Calu3 (cell line): ENCODE data around the gene MT1HL1. TPM values are rescaled to one million over a fixed set of nuclear protein-coding genes. Genes with fewer than 3 reads are reported as not detected.

Experiments
- BruUV-seq: library from RNA; stranded (reverse); fragments of 400-500 nt; replicated peaks from 2 replicates; lab custom pipeline; 2021; lab: Mats Ljungman, UMichigan
- CTCF ChIA-PET: fragments of 300-600 bp; sonication (Branson Sonifier 250); formaldehyde crosslinking; loops from one replicate; lab custom pipeline; 2022; ENCODE audit warnings: antibody characterized with exemption; lab: Charles Lee
- DNase-seq: peaks from one replicate; pipeline ENCODE4 v3.0.0; 2022
- H3K27ac Mint-ChIP-seq: one replicate; pipeline ENCODE4 v1.8.0; 2022; ENCODE audit warnings: mixed read lengths; ENCODE audit not compliant: unreplicated experiment
- H3K27me3 Mint-ChIP-seq: one replicate; pipeline ENCODE4 v1.8.0; 2022; ENCODE audit warnings: mixed read lengths; ENCODE audit not compliant: unreplicated experiment
- H3K36me3 Mint-ChIP-seq: one replicate; pipeline ENCODE4 v1.8.0; 2022; ENCODE audit warnings: mild to moderate bottlenecking, moderate library complexity, mixed read lengths; ENCODE audit not compliant: insufficient read depth, unreplicated experiment
- H3K4me1 Mint-ChIP-seq: one replicate; pipeline ENCODE4 v1.8.0; 2022; ENCODE audit warnings: mild to moderate bottlenecking, low read depth, mixed read lengths; ENCODE audit not compliant: unreplicated experiment
- H3K4me3 Mint-ChIP-seq: one replicate; pipeline ENCODE4 v1.8.0; 2022; ENCODE audit warnings: mild to moderate bottlenecking, low read depth, moderate library complexity, mixed read lengths; ENCODE audit not compliant: unreplicated experiment
- H3K9me3 Mint-ChIP-seq: one replicate; pipeline ENCODE4 v1.8.0; 2022; ENCODE audit warnings: low read depth, mixed read lengths; ENCODE audit not compliant: unreplicated experiment
- CTCF ChIP-seq: fragments of 200-600 bp; IDR thresholded peaks from one replicate; pipeline ENCODE4 v1.8.0; 2022; ENCODE audit warnings: antibody characterized with exemption; ENCODE audit not compliant: unreplicated experiment
- intact Hi-C: fragments of 100-400 bp; cut with micrococcal nuclease; formaldehyde crosslinking; loops from one replicate; pipeline ENCODE4 v1.10.0; 2022; ENCODE audit not compliant: unreplicated experiment
- total RNA-seq: library from RNA; stranded (reverse); gene quantifications from 2 replicates; pipeline ENCODE4 v1.2.3, GENCODE V29; 2022

MT1HL1 gene
- total RNA-seq, 1 experiment from 2014 or later = not detected

GRCh38 chr1:237005674-237006073 is 1.4 kb upstream of the MT1HL1 start:
- Mint-ChIP-seq H3K27me3 (no peaks in the 10 kb centered on the region), H3K27ac (no peak overlapping the region)

GRCh38 chr1:237003516-237003915 is 725 bp downstream of the MT1HL1 start:
- Mint-ChIP-seq H3K9me3 (peaks cover 21% of the 10 kb centered on the region), H3K4me1 (no peaks in the 10 kb centered on the region), H3K4me3 (no peak overlapping the region), H3K27me3 (no peaks in the 10 kb centered on the region), H3K27ac (no peak overlapping the region), H3K36me3 (no peaks in the 10 kb centered on the region)
- CTCF ChIA-PET = no interaction called here
- no peak for TF ChIP-seq CTCF
- no TSS peak for BruUV-seq
- no peak for DNase-seq
- intact Hi-C loops = no loop called here

More at GRCh38 chr1:237005674-237006073, 1.4 kb upstream of the MT1HL1 start:
- CTCF ChIA-PET = no interaction called here
- H3K4me1 Mint-ChIP-seq = no peaks in the 10 kb centered on the region
- no TSS peak for BruUV-seq
- intact Hi-C loops = no loop called here
- peaks cover 17% of the 10 kb centered on the region for H3K9me3 Mint-ChIP-seq
- no peak for TF ChIP-seq CTCF
- DNase-seq = no peak
- no peaks in the 10 kb centered on the region for H3K36me3 Mint-ChIP-seq
- H3K4me3 Mint-ChIP-seq = no peak overlapping the region

DNA sequence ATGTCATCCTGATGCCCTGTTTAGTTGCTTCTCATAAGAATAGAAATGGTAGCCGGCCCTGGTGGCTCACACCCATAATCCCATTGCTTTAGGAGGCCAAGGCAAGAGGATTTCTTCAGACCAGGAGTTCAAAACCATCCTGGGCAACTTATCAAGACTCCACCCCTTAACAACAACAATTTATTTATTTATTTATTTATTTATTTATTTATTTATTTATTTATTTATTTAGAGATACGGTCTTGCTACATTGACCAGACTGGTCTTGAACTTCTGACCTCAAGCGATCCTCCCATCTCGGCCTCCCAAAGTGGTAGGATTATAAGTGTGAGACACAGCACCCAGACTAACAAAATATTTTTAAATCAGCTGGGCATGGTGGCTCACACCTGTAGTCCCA is 4.0 kb downstream of the MT1HL1 start:
- Mint-ChIP-seq H3K9me3 (peaks cover 13% of the 10 kb centered on the region), H3K36me3 (no peaks in the 10 kb centered on the region), H3K4me3 (no peak overlapping the region), H3K27me3 (no peaks in the 10 kb centered on the region), H3K27ac (no peak overlapping the region), H3K4me1 (no peaks in the 10 kb centered on the region)
- BruUV-seq = no TSS peak
- intact Hi-C loops = no loop called here
- CTCF ChIA-PET = no interaction called here
- no peak for TF ChIP-seq CTCF
- DNase-seq = no peak

DNA sequence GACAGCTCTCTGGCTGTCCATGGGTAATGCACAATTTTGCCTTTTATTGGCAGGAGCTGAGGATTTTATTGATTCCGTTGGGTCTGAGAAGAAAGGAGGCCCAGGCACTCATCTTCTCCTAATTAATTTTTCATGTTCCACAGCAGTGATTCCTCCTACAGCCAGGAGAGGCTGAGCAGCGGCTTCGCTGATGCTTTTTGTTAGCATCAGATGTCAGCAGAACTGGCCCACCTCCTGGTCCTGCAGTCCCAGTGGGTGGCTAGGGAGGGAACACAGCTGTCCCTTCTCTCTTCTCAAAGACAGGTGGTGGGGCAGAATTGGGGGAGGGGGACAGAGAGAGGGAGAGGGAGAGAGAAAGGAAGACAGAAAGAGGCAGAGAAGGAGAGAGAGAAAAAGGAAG is 5.7 kb downstream of the MT1HL1 start:
- no peak for DNase-seq
- Mint-ChIP-seq H3K4me3 (no peak overlapping the region), H3K4me1 (no peaks in the 10 kb centered on the region), H3K9me3 (peaks cover 19% of the 10 kb centered on the region), H3K27ac (no peak overlapping the region), H3K27me3 (no peaks in the 10 kb centered on the region), H3K36me3 (no peaks in the 10 kb centered on the region)
- intact Hi-C loops = no loop called here
- no peak for TF ChIP-seq CTCF
- CTCF ChIA-PET = no interaction called here
- no TSS peak for BruUV-seq
